ENCODE results near the gene ZMAT5.

- TF ChIP-seq ZNF70 (CRISPR knock-in tag; IDR thresholded peaks at IDR 0.05) (no peak), ZFP3 (CRISPR knock-in tag; IDR thresholded peaks at IDR 0.05) (no peak), ESRRG (CRISPR knock-in tag; IDR thresholded peaks at IDR 0.05) (no peak)
These were observed 15.1 kb downstream of the ZMAT5 start for GRCh38 chr22:29751669-29752068.

Data from SK-N-SH treated with all-trans-retinoic acid at 6 μM for 48 hours (cell line).